RPMI8226 (cell line): ENCODE data around the gene EXD1.
A peak's percentile ranks its signal among the peaks of the same experiment; 100 is the strongest.

Source experiments
- DNase-seq: peaks from one replicate; pipeline ENCODE4 v3.0.0-alpha.2; 2015

EXD1 gene

DNA sequence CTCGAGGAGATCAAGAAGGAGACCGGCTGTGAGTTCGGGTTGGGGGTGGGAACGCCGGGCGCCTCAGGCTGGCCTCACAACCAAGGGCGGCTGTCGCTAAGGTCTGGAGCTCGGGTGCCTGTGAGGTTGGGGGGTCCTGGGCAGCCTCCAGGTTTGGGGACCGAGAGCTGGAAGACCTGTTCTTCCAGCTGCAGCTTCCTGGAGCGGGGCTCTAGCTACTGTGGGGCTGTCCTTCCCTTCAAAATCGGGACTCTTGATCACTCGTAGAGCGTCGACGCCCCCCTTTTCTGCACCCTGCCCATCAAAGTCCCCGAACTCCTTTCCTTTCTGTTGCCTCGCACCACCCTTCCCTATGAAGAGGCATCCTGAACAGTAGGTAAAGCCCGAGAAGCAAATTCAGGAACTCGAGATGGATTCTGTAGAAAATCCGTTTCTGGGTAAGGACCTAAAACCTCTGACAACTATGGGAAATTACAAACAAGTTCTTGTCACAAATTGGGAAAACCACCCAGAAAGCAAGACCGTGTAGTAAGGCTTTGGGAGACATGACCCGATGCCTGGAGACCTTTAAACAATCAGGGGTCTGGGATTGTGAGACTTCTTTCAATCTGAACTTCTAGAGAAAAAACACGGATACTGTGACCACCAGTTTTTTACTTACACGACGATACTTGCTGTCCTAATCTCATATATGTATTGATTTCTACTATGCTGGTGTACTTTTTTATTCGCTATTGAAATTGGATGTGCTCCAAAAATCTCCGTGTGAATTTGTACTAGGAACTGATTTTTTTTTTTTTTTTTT is 1.1 kb upstream of the EXD1 start:
- DNase-seq, result no peak

DNA sequence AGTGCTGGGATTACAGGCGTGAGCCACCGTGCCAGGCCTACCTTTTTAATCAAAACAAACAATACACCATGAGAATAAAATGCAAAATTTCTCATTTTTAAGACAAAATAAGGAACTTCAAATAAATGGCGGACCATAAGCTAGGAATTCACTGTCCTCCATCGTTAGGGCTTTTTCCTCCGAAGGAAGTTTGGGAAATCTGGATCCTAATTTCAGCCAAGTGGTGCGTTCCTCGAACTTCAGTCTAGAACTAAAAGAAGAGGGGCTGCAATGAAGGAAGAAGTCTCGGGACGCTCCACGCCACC is 260 bp downstream of the EXD1 start:
- DNase-seq, result no peak

DNA sequence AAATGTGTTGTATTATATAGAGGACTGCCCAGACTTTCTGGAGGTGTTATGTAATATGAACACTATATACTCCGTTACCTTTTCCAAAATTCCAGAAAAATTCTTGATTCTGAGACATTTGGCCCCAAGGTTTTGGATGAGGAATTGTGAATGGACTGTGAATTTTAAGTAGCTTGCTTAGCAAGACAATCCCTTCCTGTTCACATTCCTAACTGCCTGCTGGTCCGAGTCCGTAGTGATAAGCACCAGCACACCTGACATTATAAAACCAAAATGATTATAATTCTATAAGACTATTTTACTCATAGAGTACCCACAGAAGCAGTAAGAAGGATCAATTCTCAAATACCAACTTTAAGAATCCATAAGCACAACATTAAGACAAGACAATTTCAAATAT is 11.2 kb downstream of the EXD1 start:
- DNase-seq, result no peak

DNA sequence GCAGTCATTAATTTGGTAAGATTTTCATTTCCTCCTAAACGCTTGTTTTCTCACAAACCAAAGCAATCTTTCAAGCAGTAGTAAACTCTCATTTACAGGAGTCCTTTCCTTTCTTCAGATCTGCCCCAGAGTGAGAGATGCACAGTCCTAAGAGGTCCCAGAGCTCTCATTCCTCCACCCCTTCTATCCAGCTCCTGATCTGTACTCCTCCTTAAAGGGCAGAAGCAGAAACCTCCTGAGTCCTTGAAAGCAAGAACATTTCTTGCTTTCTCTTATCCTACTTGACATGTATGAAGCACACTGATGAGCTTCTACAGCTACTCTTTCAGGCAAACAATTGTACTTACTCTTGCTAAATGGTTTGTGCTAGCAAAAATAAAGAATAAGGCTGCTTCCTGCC is 11.7 kb downstream of the EXD1 start:
- no peak for DNase-seq

DNA sequence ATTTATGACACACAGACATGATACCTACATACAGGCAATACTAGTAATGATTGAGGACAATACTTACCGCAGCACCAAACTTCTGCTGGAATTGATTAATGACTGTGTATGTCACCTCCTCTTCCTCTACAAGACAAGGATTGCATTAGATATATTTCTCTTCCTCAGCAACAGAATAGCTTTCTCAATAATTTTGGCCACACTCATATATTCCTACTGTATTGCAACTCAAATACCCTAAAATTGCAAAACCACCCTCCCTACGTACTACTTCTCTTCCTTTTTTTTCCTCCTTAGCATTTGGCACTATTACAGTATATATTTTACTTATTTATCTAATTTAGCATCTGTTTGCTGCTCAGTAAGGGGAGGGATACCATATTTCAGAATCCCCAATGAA is 14.8 kb downstream of the EXD1 start:
- no peak for DNase-seq

DNA sequence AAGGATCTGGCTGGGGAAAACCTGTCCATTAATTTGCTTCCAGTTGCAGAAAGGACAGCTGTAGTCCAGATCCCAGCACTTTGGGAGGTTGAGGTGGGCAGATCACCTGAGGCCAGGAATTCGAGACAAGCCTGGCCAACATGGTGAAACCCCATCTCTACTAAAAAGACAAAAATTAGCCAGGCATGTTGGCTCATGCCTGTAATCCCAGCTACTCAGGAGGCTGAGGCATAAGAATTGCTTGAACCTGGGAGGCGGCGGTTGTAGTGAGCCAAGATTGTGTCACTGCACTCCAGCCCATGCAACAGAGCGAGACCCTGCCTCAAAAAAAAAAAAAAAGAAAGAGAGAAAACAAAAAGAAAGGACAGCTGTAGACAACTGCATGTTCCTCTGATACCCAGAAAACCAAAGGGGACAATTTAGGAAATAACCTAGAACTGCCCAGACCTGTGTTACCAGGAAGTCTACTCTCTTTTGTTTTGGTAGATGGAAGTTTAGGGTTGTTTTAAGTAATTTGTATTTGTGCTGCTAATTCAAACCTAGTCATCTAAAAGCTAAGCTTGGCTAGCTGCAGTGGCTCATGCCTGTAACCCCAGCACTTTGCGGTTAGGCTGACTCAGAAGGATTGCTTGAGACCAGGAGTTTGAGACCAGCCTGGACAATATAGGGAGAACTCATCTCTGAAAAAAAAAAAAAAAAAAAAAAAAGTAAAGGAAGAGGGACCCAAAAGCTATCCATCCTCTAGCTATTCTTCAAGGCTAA is 22.7 kb downstream of the EXD1 start:
- DNase-seq, result peak; percentile 8

DNA sequence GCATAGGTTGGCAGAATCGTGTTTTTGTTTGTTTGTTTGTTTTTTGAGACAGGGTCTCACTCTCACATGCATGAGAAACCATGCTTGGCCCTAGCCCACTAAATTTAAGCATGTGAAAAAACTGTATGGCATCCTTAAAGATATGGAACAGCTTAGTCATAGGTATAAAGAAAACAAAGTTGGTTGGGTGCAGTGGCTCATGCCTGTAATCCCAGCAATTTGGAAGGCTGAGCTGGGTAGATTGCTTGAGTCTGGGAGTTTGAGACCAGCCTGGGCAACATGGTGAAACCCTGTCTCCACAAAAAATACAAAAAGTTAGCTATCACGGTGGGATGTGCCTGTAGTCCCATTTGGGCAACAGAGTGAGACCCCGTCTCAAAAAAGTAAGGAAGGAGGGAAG is 25.2 kb downstream of the EXD1 start:
- no peak for DNase-seq

DNA sequence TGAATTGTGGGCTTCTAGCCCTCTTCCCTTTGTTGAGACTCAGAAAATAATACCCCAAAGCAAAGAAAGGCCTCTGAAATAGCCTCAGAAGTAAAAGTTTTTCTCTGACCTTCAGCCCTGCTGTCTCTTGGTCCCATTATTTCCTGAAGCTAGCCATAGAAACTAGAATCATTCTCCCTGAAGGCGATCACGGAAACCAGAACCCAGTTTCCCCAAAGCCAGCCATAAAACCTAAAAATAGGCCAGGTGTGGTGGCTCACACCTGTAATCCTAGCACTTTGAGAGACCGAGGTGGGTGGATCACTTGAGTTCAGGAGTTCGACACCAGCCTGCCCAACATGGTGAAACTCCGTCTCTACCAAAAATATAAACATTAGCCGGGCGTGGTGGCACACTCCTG is 27.2 kb downstream of the EXD1 start:
- no peak for DNase-seq

DNA sequence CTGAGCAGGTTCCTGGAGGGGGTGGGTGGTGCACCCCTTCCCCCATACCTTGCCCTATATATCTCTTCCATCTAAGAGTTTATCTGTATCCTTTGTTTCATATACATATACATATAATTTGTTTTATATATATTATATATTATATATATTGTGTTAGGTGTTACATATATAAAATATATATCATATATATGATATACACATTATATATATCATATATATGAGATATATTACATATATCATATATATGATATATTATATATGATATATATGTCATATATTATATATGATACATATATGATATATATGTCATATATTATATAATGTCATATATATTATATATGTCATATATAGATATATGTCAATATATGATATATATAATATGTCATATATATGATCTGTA is 31.1 kb downstream of the EXD1 start:
- DNase-seq, result no peak

DNA sequence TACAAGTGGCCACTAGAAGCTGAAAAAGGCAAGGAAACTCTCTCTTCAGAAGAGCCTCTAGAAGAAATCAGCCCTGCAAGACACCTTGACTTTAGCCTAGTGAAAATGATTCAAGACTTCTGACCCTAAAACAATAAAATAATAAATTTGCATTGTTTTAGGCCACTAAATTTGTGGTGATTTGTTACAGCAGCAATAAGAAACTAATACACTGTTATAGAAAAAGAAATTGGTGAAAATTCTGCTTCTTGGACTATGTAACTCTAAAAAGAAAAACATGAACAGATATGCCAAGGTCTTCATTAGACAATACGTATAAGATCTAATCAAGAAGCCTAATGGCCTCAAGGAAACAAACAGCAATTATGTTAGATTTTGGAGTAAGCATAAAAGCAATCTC is 36.1 kb downstream of the EXD1 start:
- DNase-seq, result no peak

DNA sequence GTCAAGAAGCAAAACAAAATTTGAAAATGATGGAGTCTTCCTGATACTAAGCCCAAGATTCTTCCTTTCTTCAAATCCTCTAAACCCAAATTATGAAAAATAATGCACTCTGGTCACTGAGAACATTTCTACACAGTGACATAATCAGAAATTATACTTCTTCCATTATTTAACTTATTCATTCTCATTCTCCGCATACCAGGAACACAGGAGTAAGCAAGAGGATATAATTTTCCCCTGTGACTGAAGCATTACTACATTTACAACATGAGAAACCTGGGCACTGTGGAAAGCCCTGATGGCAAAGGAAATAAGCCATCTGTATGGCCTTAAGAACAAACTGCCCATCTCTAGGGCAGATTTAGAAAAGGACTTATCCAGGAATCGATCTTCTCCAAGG is 47.0 kb downstream of the EXD1 start:
- no peak for DNase-seq

DNA sequence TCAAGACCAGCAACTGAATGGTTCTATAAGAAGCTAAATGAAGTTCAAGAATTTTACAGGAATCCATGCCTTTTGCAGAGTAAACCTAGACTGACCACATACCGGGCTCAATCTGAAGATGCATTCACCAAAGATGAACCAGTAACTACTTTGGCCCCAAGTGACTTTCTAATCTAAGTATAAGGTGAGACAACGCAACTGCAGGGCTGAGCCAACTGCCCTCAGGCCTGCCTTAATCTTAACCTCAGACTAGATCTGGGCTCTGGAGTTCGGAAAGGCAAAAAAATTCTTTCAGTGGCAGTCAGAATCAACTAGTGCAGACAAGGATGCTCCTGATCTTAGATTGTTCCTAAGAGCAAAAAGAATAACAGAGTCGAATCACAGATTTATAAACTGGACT is 48.3 kb downstream of the EXD1 start:
- DNase-seq, result no peak

DNA sequence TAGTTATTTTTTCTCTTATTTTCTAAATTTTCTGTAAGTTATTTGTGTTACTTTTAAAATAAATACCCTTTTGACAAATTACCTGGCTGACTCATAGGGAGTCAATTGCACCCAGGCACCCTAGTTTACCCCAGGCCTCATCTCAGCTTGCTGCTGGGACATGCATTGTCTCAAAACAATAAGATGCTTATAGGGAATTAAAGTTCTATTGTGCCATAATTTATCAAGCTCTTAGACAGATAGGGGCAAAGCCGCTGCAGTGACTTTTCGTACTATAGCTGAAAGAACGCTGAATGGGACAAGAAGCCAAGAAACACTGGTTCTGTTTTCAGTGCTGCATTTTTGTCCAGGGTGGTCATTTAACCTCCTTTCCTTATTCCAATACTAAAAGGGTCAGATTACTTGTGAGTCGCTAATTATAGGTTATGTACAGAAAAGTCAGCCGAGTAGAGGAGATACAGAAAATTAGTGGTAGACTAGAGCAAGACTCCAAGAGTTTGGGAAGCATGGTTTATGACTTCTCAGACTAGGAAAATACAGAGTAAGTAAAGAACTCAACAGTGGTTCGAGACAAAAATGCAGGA is 50.3 kb downstream of the EXD1 start:
- no peak for DNase-seq

DNA sequence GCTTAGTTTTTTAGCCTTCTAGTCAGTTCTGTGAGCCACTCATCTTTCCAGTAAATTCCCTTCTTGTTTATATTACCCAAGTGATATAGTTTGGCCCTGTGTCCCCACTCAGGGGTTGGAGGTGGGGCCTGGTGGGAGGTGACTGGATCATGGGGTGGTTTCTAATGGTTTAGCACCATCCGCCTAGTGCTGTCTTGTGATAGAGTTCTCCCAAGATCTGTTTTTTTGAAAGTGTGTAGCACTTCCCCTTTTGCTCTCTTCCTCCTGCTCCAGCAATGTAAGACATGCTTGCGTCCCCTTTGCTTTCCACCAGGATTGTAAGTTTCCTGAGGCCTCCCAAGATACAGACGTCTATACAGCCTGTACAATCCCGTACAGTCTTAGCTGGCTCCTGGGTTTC is 60.8 kb downstream of the EXD1 start:
- no peak for DNase-seq

DNA sequence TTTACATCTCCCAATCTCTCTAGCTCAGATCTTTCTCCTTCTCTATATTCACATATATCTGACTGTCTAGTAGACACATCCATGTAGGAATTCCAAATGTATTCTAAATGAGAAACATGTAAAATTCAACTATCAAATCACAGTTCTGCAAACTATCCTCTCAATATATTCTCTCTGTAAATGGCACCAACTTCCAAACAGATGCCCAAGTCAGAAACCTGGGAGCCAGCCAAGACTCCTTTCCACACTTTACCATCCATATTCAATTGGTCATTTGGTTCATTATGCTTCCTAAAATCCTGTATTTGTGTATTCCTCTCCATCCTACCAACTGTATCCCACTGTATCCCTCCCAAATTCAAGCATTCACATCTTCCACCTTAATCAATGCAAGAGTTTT is 61.5 kb downstream of the EXD1 start:
- DNase-seq, result no peak

DNA sequence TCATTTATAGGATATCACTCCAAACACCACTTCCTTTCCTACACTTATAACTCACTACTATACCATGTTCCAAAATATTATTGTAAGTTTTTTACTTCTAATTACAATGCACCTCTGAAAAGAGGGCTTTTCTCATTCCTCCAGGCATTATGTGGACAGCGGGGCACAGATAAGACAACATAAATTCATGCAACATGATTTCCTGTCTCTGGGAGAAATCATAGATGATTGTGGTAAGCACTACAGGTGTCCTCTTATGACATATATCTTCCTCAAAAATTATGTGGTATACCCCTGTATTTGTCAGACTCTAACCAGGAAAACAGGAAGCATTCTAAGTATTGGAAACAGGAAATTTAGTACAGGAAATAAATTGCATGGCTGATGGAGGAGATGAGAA is 68.8 kb downstream of the EXD1 start:
- no peak for DNase-seq

DNA sequence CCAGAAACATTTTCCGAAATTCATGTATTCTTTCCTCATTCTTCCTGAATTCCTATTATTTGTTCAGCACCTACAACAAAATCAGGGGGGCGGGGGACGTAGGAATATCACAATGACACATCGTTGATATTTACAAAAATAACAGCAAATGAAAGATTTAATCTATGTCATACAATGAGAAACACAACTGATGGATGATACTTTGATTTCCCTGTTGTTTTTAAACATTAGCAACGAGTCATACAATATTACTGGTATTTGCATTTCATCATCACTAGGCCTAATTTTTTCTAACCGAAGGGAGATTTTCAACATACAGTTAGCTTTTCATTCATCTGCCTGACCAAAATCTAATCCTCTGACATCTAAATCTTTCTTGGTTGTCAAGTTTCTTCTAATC is 69.2 kb downstream of the EXD1 start:
- no peak for DNase-seq

DNA sequence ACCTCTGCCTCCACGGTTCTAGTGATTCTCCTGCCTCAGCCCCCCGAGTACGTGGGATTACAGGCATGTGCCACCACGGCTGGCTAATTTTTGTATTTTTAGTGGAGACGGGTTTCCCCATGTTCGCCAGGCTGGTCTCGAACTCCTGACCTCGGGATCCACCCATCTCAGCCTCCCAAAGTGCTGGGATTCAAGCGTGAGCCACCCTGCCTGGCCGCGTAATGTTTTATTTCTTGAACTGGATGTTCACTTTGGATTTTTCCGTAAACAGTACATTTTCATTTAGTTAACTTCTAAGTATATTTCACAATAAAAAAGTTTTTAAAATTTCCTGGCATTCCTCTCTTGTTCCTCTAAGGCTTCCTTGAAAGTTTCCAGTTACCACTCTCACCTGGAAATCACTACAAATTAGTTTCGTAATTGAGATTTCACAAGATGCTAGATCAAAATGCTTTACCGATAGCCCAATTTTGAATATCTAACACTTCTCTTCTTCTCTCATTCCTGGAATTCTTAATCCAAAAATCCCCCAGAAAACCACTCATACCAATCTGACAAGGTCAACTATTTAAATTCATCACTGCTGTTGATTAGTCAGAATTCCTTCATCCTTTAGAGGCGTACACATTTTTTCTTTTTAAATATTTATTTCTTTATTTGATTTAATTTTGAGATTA is 69.8 kb downstream of the EXD1 start:
- no peak for DNase-seq

DNA sequence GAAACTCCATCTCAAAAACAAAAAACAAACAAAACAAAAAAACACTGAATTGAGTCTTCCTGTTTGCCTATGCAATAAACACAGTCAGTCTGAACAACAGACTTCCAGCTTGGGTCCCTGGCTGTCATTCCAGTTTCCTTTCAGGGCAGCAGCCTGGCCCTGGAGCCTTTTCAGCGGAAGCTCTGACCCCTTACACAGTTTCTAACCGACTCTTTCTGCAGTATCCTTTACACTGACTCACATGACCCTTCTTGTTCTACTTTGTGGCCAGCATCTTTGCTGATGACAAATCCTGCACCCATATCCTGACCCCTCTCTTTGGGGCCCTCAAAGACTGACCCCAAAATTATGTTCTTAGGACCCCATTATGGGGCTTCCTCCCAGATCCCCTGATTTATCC is 76.1 kb downstream of the EXD1 start:
- no peak for DNase-seq

DNA sequence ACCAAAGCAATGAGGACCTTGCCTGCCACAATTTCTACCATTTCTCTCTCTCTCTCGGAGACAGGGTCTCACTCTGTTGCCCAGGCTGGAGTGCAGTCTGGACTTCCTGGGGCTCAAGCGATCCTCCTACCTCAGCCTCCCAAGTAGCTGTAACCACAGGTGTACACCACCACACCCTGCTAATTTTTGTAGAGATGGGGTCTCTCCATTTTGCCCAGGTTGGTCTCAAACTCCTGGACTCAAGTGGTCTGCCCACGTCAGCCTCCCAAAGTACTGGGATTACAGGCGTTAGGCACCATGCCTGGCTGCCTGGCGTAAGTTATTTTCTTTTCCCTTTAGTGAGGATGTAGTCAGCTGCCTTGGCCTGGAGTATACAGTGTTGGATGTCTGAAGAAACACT is 76.8 kb downstream of the EXD1 start:
- no peak for DNase-seq

DNA sequence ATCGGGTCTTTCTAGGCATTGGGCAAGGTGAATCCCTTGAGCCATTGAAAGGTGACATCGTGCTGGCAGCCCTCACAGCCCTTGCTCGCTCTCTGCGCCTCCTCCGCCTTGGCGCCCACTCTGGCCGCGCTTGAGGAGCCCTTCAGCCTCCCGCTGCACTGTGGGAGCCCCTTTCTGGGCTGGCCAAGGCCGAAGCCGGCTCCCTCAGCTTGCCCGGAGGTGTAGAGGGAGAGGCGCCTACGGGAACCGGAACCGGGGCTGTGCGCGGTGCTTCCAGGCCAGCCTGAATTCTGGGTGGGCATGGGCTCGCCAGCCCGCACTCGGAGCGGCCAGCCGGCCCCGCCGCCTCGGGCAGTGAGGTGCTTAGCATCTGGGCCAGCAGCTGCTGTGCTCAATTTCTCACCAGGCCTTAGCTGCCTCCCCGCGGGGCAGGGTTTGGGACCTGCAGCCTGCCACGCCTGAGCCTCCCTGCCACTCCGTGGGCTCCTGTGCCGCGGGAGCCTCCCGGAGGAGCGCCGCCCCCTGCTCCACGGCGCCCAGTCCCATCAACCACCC is 79.0 kb downstream of the EXD1 start:
- DNase-seq, result no peak

DNA sequence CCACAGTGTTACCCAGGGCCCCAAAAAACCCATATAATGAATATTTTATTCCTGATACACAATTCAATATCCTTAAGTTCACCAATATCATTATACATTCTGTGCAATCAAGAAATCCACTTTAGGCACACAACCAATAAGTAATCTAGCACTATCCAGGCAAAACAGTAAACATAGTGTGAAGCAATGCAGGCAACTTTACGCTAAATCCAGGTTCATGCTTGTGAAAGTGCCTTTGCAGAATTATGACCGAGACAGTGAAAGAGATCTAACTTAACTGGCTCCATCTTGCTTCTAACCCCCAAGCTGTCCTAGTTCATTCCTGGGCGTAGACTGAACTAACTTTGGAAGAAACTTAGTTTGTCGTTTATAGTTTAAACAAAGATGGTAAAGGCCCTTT is 80.3 kb downstream of the EXD1 start:
- DNase-seq, result no peak

DNA sequence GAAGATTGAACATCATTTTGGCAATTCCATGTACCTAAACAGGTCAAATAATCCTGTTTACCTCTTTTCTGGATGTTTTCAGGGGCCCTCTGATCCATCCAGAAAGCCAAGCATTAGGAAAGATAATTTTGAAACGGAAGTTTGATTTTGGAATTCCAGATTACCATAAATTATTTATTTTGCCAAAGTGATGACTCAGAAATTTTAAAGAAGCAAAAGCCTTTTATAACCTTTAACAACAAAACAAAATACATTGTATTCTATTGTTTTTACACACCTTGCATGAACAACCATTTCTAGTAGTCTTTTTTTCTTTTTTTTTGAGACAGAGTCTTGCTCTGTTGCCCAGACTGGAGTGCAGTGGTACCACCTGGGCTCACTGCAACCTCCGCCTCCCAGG is 82.5 kb downstream of the EXD1 start:
- no peak for DNase-seq

DNA sequence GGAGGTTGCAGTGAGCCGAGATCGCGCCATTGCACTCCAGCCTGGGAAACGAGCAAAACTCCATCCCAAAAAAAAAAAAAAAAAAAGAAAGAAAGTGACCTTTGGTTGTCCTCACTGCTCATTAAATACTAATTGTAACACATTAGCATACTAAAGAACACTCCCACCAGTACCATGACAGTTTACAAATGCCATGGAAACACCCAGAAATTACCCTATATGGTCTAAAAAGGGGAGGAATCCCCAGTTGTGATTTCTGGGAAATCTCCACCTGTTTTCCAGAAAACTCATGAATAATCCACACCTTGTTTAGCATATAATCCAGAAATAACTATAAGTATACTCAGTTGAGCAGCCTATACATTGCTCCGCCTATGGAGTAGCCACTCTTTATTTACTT is 90.9 kb downstream of the EXD1 start:
- DNase-seq, result no peak
